ENCODE results near the gene CBLN3. TPM values are rescaled to one million over a fixed set of nuclear protein-coding genes. Genes with fewer than 3 reads are reported as not detected.
"Not testable (repeated sequence)": the region's sequence is repeated elsewhere in the genome, so short reads cannot be mapped to it uniquely, and the experiment has no call there.

The CBLN3 gene
- 1 to 10 TPM; 2.9 TPM for total RNA-seq

- ChIA-PET POLR2A (interaction anchor here (1.0 to 7.8 kb wide), 19 partner anchors 7 to 269 kb away, joined by 3 to 82 read pairs (median 7); partner anchors contain the start of genes ADCY4, CIDEB, LTB4R and LTB4R2), CTCF (interaction anchor here (2.4 to 11.4 kb wide), 10 partner anchors 8 to 188 kb away, joined by 9 to 454 read pairs (median 40); partner anchors contain the start of genes ADCY4, CIDEB, LTB4R and LTB4R2)
- Mint-ChIP-seq H3K4me3 (peak within 1 kb of the TSS; percentile 90), H3K27me3 (no peaks in the 10 kb centered on the region), H3K9me3 (no peaks in the 10 kb centered on the region), H3K27ac (peak within 1 kb of the TSS; percentile 97), H3K4me1 (ENCODE audit: low read depth) (peaks cover 38% of the 10 kb centered on the region), H3K36me3 (ENCODE audit: low read depth) (peaks cover 25% of the 10 kb centered on the region)
- TF ChIP-seq CTCF (IDR thresholded peaks at IDR 0.05), result no peak
- ATAC-seq, result peak; percentile 81
- intact Hi-C loops (cut with micrococcal nuclease), result loop anchor here (5.0 to 10.0 kb wide), 2 partner anchors 62 to 185 kb away; partner anchors contain the start of genes NFATC4 and TINF2
- DNase-seq, result peak; percentile 90
Measured at GRCh38 chr14:24429395-24430142, at the start of gene CBLN3, which contains the start of gene KHNYN. Gene CBLN3 (minus strand): TSS chr14:24429668. CDS start chr14:24429054, 614 bp downstream. Gene KHNYN (plus strand): TSS chr14:24429954. CDS start chr14:24430731, 777 bp downstream.

GRCh38 chr14:24475261-24475660, 45.8 kb upstream of the CBLN3 start:
- no peaks in the 10 kb centered on the region for H3K36me3 Mint-ChIP-seq (ENCODE audit: low read depth)
- H3K27ac Mint-ChIP-seq, result no peak overlapping the region
- H3K27me3 Mint-ChIP-seq, result no peaks in the 10 kb centered on the region
- DNase-seq (no peak), ATAC-seq (no peak)
- ChIA-PET CTCF (no interaction called here), POLR2A (no interaction called here)
- intact Hi-C loops (cut with micrococcal nuclease), result no loop called here
- no peak overlapping the region for H3K4me3 Mint-ChIP-seq
- H3K4me1 Mint-ChIP-seq (ENCODE audit: low read depth), result no peaks in the 10 kb centered on the region
- peaks cover 2% of the 10 kb centered on the region for H3K9me3 Mint-ChIP-seq
- TF ChIP-seq CTCF (IDR thresholded peaks at IDR 0.05), result no peak

- Mint-ChIP-seq H3K9me3 (no peaks in the 10 kb centered on the region), H3K4me1 (ENCODE audit: low read depth) (no peaks in the 10 kb centered on the region), H3K27me3 (no peaks in the 10 kb centered on the region), H3K4me3 (no peak overlapping the region), H3K36me3 (ENCODE audit: low read depth) (no peaks in the 10 kb centered on the region), H3K27ac (no peak overlapping the region)
- CTCF ChIA-PET, result interaction anchor here (1.1 kb wide), 1 partner anchor 9 kb away, joined by 3 read pairs; no protein-coding TSS in a partner anchor
- intact Hi-C loops (cut with micrococcal nuclease), result no loop called here
- DNase-seq (no peak), ATAC-seq (no peak)
- no peak for TF ChIP-seq CTCF (IDR thresholded peaks at IDR 0.05)
- POLR2A ChIA-PET, result no interaction called here
Measured at GRCh38 chr14:24473211-24473610, 43.7 kb upstream of the CBLN3 start.

GRCh38 chr14:24470450-24470849, 41.0 kb upstream of the CBLN3 start:
- ATAC-seq; H3K4me1 Mint-ChIP-seq (ENCODE audit: low read depth); H3K4me3 Mint-ChIP-seq; H3K27ac Mint-ChIP-seq; H3K36me3 Mint-ChIP-seq (ENCODE audit: low read depth); intact Hi-C loops (cut with micrococcal nuclease); H3K27me3 Mint-ChIP-seq; DNase-seq; H3K9me3 Mint-ChIP-seq: not testable (repeated sequence)
- CTCF ChIA-PET, result interaction anchor here (1.1 kb wide), 1 partner anchor 11 kb away, joined by 3 read pairs; no protein-coding TSS in a partner anchor
- POLR2A ChIA-PET, result interaction anchor here (1.0 kb wide), 1 partner anchor 8 kb away, joined by 3 read pairs; no protein-coding TSS in a partner anchor

- no peak for DNase-seq
- no peak overlapping the region for H3K4me3 Mint-ChIP-seq
- H3K36me3 Mint-ChIP-seq (ENCODE audit: low read depth), result peaks cover 3% of the 10 kb centered on the region
- TF ChIP-seq CTCF (IDR thresholded peaks at IDR 0.05), result no peak
- intact Hi-C loops (cut with micrococcal nuclease), result no loop called here
- H3K9me3 Mint-ChIP-seq, result no peaks in the 10 kb centered on the region
- no peak overlapping the region for H3K27ac Mint-ChIP-seq
- H3K27me3 Mint-ChIP-seq, result no peaks in the 10 kb centered on the region
- ChIA-PET CTCF (no interaction called here), POLR2A (no interaction called here)
- ATAC-seq, result no peak
- H3K4me1 Mint-ChIP-seq (ENCODE audit: low read depth), result peaks cover 17% of the 10 kb centered on the region
Measured at GRCh38 chr14:24465805-24466204, 36.3 kb upstream of the CBLN3 start.
